Retinal pigment epithelial cell (primary cell): ENCODE results near the gene SEPTIN10.

Source experiments
- DNase-seq: peaks from one replicate; pipeline ENCODE4 v3.0.0-alpha.2; 2010; ENCODE audit warnings: low read depth
- H3K4me3 ChIP-seq: 2 replicates; pipeline ENCODE4 v1.5.1; 2011; ENCODE audit warnings: mild to moderate bottlenecking, low read length, control low read depth, moderate library complexity
- CTCF ChIP-seq: conservative IDR thresholded peaks from 2 replicates; pipeline ENCODE4 v1.5.1; 2011; ENCODE audit warnings: low read depth, low read length, control low read depth, inconsistent platforms

SEPTIN10 gene

DNA sequence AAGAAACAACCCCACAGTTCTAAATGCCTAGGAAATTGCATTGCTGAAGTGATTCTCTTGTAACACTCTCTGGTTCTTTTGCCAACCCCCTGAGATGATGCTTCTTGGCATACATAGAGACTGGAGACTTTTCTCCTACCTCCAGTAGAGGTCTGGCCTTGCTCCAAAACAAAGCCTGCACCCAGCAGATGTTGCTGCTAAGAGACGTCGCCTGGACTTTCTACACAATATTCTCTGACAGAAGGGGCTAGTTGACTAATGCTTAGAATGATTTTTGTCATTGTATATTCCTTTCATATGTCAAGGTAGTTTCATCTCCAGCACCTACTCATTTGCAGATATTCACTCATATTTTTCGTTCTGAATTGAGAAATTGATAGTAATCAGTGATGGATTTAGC lies 25.0 kb upstream of the SEPTIN10 start:
- no peak for DNase-seq
- no peak overlapping the region for H3K4me3 ChIP-seq
- no peak for TF ChIP-seq CTCF

DNA sequence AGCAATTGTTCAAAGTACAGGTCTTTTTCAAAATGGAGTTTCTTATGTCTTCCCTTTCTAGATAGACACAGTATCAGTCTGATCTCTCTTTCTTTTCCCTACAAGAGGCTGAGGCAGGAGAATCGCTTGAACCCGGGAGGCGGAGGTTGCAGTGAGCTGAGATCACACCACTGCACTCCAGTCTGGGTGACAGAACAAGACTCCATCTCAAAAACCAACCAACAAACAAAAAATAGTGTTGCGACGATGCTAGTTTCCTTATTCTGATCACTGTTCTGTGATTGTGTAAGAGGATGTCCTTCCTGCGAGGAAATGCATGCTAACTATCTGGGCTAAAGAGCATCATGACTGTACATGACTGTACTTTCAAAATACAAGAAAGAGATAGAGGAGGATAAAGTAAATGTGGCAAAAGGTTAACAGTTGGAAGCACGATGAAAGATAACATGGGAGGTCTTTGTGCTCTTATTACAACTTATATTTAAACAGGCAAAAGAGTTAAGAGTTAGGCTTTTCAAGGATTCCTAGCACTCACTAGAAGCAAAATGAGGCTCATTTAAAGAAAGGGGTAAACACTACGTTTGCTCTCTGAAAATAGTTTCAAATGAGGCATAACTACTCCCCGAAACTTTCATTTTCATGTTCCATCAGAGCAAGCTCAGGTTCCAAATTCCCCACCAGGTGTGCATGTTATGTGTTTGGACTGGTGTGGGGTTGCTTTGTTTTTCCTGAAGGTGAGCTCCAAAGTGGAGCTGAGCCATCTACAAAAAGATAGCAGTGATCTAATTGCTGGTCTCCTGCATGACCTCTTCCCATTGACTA lies 24.2 kb upstream of the SEPTIN10 start:
- H3K4me3 ChIP-seq: no peak overlapping the region
- DNase-seq: no peak
- no peak for TF ChIP-seq CTCF

- TF ChIP-seq CTCF: no peak
- DNase-seq: no peak
- H3K4me3 ChIP-seq: no peak overlapping the region
Measured at GRCh38 chr2:109636317-109636716, 22.6 kb upstream of the SEPTIN10 start.

DNA sequence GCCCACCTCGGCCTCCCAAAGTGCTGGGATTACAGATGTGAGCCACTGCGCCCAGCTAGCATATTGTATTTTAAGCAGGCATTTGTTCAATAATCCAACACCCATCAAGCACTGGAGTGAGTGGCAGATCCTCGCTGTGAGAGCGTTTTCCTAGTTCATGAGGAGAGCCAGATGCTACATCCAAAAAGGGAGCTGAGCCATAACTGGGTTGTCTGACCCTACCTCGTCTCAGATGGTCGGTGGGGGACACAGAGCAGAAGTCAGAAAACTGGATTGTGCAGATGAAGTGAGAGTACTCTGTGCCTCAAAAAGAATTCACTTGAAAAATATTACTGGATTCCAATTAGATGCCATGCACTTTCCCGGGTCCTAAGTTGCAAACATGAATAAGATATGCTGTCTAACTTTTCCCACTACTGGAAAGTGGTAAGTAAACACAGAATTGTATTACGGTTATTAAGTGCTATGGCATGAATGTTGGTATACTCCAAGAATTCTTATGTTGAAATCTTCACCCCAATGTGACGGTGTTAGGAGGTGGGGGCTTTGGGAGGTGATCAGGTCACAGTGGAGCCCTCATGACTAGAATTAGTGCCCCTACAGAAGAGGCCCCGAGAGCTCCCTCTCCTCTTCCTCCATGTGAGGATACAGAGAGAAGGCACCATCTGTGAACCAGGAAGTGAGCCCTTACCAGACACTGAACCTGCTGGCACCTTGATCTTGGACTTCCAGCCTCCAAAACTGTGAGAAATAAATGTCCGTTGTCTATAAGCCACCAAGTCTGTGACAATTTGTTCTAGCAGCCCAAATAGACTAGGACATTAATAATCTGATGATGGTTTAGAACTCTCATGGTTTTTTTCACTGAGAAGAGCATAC lies 21.9 kb upstream of the SEPTIN10 start:
- DNase-seq: no peak
- no peak for TF ChIP-seq CTCF
- H3K4me3 ChIP-seq: no peak overlapping the region

- DNase-seq: no peak
- H3K4me3 ChIP-seq: no peak overlapping the region
- TF ChIP-seq CTCF: no peak
Measured at GRCh38 chr2:109633284-109633961, 19.7 kb upstream of the SEPTIN10 start.

GRCh38 chr2:109632158-109632789 lies 18.5 kb upstream of the SEPTIN10 start:
- DNase-seq: no peak
- no peak overlapping the region for H3K4me3 ChIP-seq
- no peak for TF ChIP-seq CTCF
